ENCODE results near the gene WASHC4.

WASHC4 gene

GRCh38 chr12:105205322-105206048 lies 98.0 kb downstream of the WASHC4 start:
- no peak overlapping the region for H3K4me3 ChIP-seq
- no peaks in the 10 kb centered on the region for H3K9me3 ChIP-seq
- TF ChIP-seq CTCF (IDR thresholded peaks at IDR 0.05): no peak
- peaks cover 0 to 13% (median 4%) of the 10 kb centered on the region in 4 donors for H3K4me1 ChIP-seq
- H3K27ac ChIP-seq: no peak overlapping the region
- peaks cover 55 to 95% (median 79%) of the 10 kb centered on the region in 3 donors for H3K36me3 ChIP-seq
- intact Hi-C loops (cut with DNase I; ENCODE audit: low total_unique reads): no loop called here
- no peak for DNase-seq
- no peaks in the 10 kb centered on the region for H3K27me3 ChIP-seq

DNA sequence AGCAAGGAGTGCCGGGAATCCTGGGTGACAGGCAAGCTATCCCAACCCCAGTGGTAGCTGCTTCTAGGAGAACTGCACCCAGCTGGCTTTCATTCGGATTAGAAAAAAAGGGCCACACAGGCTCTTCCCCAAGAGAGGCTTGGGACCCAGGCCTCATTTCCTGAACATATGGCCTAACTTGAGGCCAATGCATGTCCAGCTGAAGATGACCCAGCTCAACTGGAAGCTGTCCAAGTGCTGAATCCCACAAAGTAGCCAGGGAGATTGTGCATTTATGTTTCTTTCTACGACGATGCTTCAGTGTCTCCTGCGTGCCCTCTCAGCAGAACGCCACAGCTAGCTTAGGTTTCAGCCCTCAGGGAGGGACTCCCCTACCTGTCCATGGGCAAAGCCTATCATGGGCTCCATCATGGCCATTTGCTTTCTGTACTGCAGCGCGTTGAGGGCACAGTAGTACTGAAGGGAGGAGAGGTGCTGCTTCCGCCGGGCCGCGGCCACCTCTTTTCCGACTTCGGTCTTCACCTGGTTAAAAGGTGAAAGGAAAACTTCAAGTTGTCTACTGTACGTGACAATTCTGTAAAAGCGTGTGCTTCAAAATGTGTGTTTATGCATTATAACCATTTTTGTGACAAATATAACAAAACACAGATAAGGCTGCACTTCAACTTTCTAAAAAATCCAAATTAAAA lies 99.3 kb downstream of the WASHC4 start:
- no peak for TF ChIP-seq CTCF (IDR thresholded peaks at IDR 0.05)
- DNase-seq: no peak
- no peaks in the 10 kb centered on the region for H3K9me3 ChIP-seq
- H3K4me3 ChIP-seq: no peak overlapping the region
- peaks cover 0 to 4% (median 0%) of the 10 kb centered on the region in 4 donors for H3K4me1 ChIP-seq
- intact Hi-C loops (cut with DNase I; ENCODE audit: low total_unique reads): no loop called here
- H3K27ac ChIP-seq: no peak overlapping the region
- no peaks in the 10 kb centered on the region for H3K27me3 ChIP-seq
- H3K36me3 ChIP-seq: peaks cover 55 to 93% (median 81%) of the 10 kb centered on the region in 3 donors

GRCh38 chr12:105209091-105209490 lies 101.6 kb downstream of the WASHC4 start:
- no peaks in the 10 kb centered on the region for H3K27me3 ChIP-seq
- no peak for TF ChIP-seq CTCF (IDR thresholded peaks at IDR 0.05)
- no peaks in the 10 kb centered on the region for H3K4me1 ChIP-seq
- H3K27ac ChIP-seq: no peak overlapping the region
- no peak for DNase-seq
- intact Hi-C loops (cut with DNase I; ENCODE audit: low total_unique reads): no loop called here
- no peaks in the 10 kb centered on the region for H3K9me3 ChIP-seq
- H3K4me3 ChIP-seq: no peak overlapping the region
- H3K36me3 ChIP-seq: peaks cover 45 to 81% (median 75%) of the 10 kb centered on the region in 3 donors

DNA sequence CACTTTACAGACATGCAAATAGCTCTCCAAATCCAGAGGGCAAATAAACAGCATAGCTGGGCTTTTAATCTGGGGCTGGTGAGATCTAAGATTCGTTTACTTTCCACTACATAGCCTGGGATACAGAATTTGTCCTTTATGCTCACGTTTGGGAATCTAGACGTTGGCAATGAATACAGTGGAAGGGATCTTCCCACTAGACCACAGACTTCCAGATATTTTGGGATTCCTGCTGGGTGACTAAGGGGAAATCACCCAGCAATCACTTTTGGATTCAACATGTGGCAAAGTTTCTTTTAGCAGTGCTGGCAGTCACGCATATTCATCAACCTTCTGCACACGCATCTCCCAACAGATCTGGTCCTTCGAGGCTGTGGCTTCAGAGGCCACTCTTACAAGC lies 104.9 kb downstream of the WASHC4 start:
- H3K9me3 ChIP-seq: no peaks in the 10 kb centered on the region
- no peak for TF ChIP-seq CTCF (IDR thresholded peaks at IDR 0.05)
- peaks cover 0 to 4% (median 0%) of the 10 kb centered on the region in 4 donors for H3K4me1 ChIP-seq
- H3K27me3 ChIP-seq: no peaks in the 10 kb centered on the region
- DNase-seq: no peak
- no peak overlapping the region for H3K27ac ChIP-seq
- H3K4me3 ChIP-seq: no peak overlapping the region
- peaks cover 34 to 78% (median 70%) of the 10 kb centered on the region in 3 donors for H3K36me3 ChIP-seq
- intact Hi-C loops (cut with DNase I; ENCODE audit: low total_unique reads): no loop called here

DNA sequence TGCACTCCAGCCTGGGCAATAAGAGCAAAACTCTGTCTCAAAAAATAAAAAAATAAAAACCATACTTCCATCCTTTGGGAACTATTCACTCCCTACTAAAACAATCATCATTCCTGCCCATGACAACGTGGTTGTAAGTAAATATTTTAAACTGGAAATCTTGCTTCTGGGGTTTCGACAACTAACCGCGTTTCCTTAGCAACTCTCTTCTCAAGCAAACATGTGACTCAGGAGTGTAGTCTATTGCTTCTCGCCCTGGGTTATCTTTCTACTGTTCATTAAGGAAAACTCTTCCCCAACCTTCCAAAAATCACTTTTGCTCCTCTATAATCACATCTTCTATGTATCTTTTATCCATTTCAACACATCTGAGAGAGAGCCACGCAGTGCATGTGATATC lies 106.6 kb downstream of the WASHC4 start:
- no peak for DNase-seq
- no peak for TF ChIP-seq CTCF (IDR thresholded peaks at IDR 0.05)
- Histone ChIP-seq H3K27ac (no peak overlapping the region), H3K4me3 (no peak overlapping the region), H3K9me3 (no peaks in the 10 kb centered on the region), H3K27me3 (no peaks in the 10 kb centered on the region), H3K4me1 (peaks cover 0 to 15% (median 9%) of the 10 kb centered on the region in 4 donors), H3K36me3 (peaks cover 23 to 70% (median 65%) of the 10 kb centered on the region in 3 donors)
- intact Hi-C loops (cut with DNase I; ENCODE audit: low total_unique reads): no loop called here

Data from tibial artery (tissue), 4 donors.